GM19395 (cell line): Measurements from ENCODE around the gene TAGAP.
A peak's percentile ranks its signal among the peaks of the same experiment; 100 is the strongest.

Experiments used
- ATAC-seq: cut with Tn5 transposase; IDR thresholded peaks from one replicate; pipeline ENCODE4 v1.9.1; 2021; ENCODE audit warnings: mild to moderate bottlenecking, moderate library complexity; ENCODE audit not compliant: unreplicated experiment

TAGAP gene

GRCh38 chr6:159044899-159045727 is at the start of gene TAGAP:
TSS of gene TAGAP (minus strand) at chr6:159044991. CDS start at chr6:159044146, 845 bp downstream.
- peak; percentile 84 for ATAC-seq

GRCh38 chr6:159093609-159094443 is 49.0 kb upstream of the TAGAP start:
- peak; percentile 13 for ATAC-seq

GRCh38 chr6:159092631-159093030 is 47.8 kb upstream of the TAGAP start:
- ATAC-seq: no peak

GRCh38 chr6:159090530-159091480 is 46.0 kb upstream of the TAGAP start:
- no peak for ATAC-seq

GRCh38 chr6:159089909-159090308 is 45.1 kb upstream of the TAGAP start:
- no peak for ATAC-seq

GRCh38 chr6:159089443-159089842 is 44.7 kb upstream of the TAGAP start:
- no peak for ATAC-seq

- ATAC-seq: no peak
Measured at GRCh38 chr6:159086033-159086618, 41.3 kb upstream of the TAGAP start.

GRCh38 chr6:159085396-159085895 is 40.7 kb upstream of the TAGAP start:
- no peak for ATAC-seq

- no peak for ATAC-seq
Measured at GRCh38 chr6:159084493-159085091, 39.8 kb upstream of the TAGAP start.

GRCh38 chr6:159083146-159083545 is 38.4 kb upstream of the TAGAP start:
- ATAC-seq: no peak

GRCh38 chr6:159082039-159082815 is 37.4 kb upstream of the TAGAP start:
- no peak for ATAC-seq

GRCh38 chr6:159080217-159080976 is 35.6 kb upstream of the TAGAP start:
- ATAC-seq: no peak

- no peak for ATAC-seq
Measured at GRCh38 chr6:159079367-159079766, 34.6 kb upstream of the TAGAP start.

- ATAC-seq: no peak
Measured at GRCh38 chr6:159077123-159077522, 32.3 kb upstream of the TAGAP start.

GRCh38 chr6:159075506-159076228 is 30.9 kb upstream of the TAGAP start:
- no peak for ATAC-seq

GRCh38 chr6:159074876-159075275 is 30.1 kb upstream of the TAGAP start:
- ATAC-seq: no peak

GRCh38 chr6:159074120-159074684 is 29.4 kb upstream of the TAGAP start:
- ATAC-seq: no peak
